Measurements from ENCODE around the gene GOLGA6L26. TPM values are rescaled to one million over a fixed set of nuclear protein-coding genes. Genes with fewer than 3 reads are reported as not detected.

The GOLGA6L26 gene
- total RNA-seq, 1 donor from 2014 or later = not detected

Other genes with a start within 250 kb of the GOLGA6L26 start
- gene GOLGA6L1, start 197.4 kb downstream of the GOLGA6L26 start, total RNA-seq = not detected in 2 replicates
- 0.10 TPM in 1 of 2 replicates, not detected in the other for gene GOLGA8S, start 20.6 kb upstream of the GOLGA6L26 start, total RNA-seq
- not detected in 2 replicates for gene GOLGA6L2, start 113.0 kb upstream of the GOLGA6L26 start, total RNA-seq
- gene MKRN3, start 231.5 kb upstream of the GOLGA6L26 start, total RNA-seq = 0.25 TPM in 1 of 2 replicates, not detected in the other